Measurements from ENCODE around the gene OCIAD1.

The OCIAD1 gene

GRCh38 chr4:48804584-48805301 is 26.1 kb upstream of the OCIAD1 start:
- no peak for TF ChIP-seq CTCF (IDR thresholded peaks at IDR 0.05)

GRCh38 chr4:48812866-48813265 is 18.0 kb upstream of the OCIAD1 start:
- no peak for TF ChIP-seq CTCF (IDR thresholded peaks at IDR 0.05)

- no peak for TF ChIP-seq CTCF (IDR thresholded peaks at IDR 0.05)
Observed at GRCh38 chr4:48813964-48814363, 16.9 kb upstream of the OCIAD1 start.

- TF ChIP-seq CTCF (IDR thresholded peaks at IDR 0.05) = no peak
Observed at GRCh38 chr4:48815483-48815882, 15.4 kb upstream of the OCIAD1 start.

GRCh38 chr4:48816971-48817370 is 13.9 kb upstream of the OCIAD1 start:
- no peak for TF ChIP-seq CTCF (IDR thresholded peaks at IDR 0.05)

- TF ChIP-seq CTCF (IDR thresholded peaks at IDR 0.05) = no peak
Observed at GRCh38 chr4:48827622-48828021, 3.3 kb upstream of the OCIAD1 start.

- no peak for TF ChIP-seq CTCF (IDR thresholded peaks at IDR 0.05)
Observed at GRCh38 chr4:48831532-48832030, 693 bp downstream of the OCIAD1 start.

- TF ChIP-seq CTCF (IDR thresholded peaks at IDR 0.05) = no peak
Observed at GRCh38 chr4:48832571-48832970, 1.7 kb downstream of the OCIAD1 start.

Data from LNCAP (cell line).